K562 (cell line): ENCODE results near the gene ATP1A2. TPM values are rescaled to one million over a fixed set of nuclear protein-coding genes. Genes with fewer than 3 reads are reported as not detected.

Source experiments
- ATAC-seq: fragments of 200-7000 bp; cut with Tn5 transposase; 3 replicates; pipeline ENCODE4 v1.9.1; 2020; ENCODE audit warnings: moderate library complexity
- BruUV-seq: library from RNA; stranded (reverse); fragments of 400-500 nt; replicated peaks from 2 replicates; lab custom pipeline; 2021; lab: Mats Ljungman, UMichigan
- CTCF ChIA-PET: fragments of 300-600 bp; formaldehyde crosslinking; extraction: SDS; loops from one replicate; lab custom pipeline; 2021; ENCODE audit warnings: low intra/inter-chr PET ratio; lab: Yijun Ruan, JAX
- POLR2A ChIA-PET: fragments of 300-600, 350-650 bp; sonication (Branson Sonifier 250); formaldehyde crosslinking; extraction: SDS; loops from one replicate; lab custom pipeline; 2021; ENCODE audit warnings: antibody characterized with exemption, inconsistent platforms; lab: Yijun Ruan, JAX
- DNase-seq, 4 experiments: peaks; one replicate each; pipeline versions ENCODE4 v3.0.0 to v3.0.0-alpha.2; 2011 to 2018; ENCODE audit warnings: low spot score in 3 of 4, mixed read lengths in 3 of 4; ENCODE audit errors: extremely low read depth in 1 of 4
- FAIRE-seq: peaks from 2 replicates; lab custom pipeline; 2011; peaks lifted over from hg19 to GRCh38; lab: Jason Lieb, UNC
- H2AFZ ChIP-seq: 2 replicates; pipeline ENCODE4 v1.6.0; 2011; ENCODE audit warnings: low read depth, low read length, control low read depth, inconsistent platforms
- H3K27ac ChIP-seq: fragments of 200-600 bp; 3 replicates; pipeline ENCODE4 v1.8.0; 2011; ENCODE audit warnings: low read depth, mild to moderate bottlenecking, control low read depth, inconsistent platforms, low read length, moderate library complexity, mixed read lengths; ENCODE audit errors: extremely low read depth
- H3K27me3 ChIP-seq, 2 experiments: fragments of 300-600 bp in 1 of 2; 2 replicates in 1 of 2; 3 replicates in 1 of 2; pipeline versions ENCODE4 v1.6.0 to v1.8.0; 2011; ENCODE audit warnings: inconsistent platforms in 2 of 2, low read length in 2 of 2, mild to moderate bottlenecking in 1 of 2, mixed read lengths in 1 of 2, moderate library complexity in 1 of 2; ENCODE audit not compliant: control insufficient read depth in 2 of 2, insufficient read depth in 2 of 2
- H3K36me3 ChIP-seq: fragments of 300-600 bp; 3 replicates; pipeline ENCODE4 v1.8.0; 2011; ENCODE audit warnings: mild to moderate bottlenecking, low read length, inconsistent platforms; ENCODE audit not compliant: control insufficient read depth, insufficient read depth
- H3K4me1 ChIP-seq, 2 experiments: fragments of 200-600 bp in 1 of 2; replicated peaks in 1 of 2; 2 replicates in 1 of 2; 3 replicates in 1 of 2; pipeline versions ENCODE4 v1.5.1 to v1.8.0; 2011; ENCODE audit warnings: inconsistent platforms in 2 of 2, low read length in 2 of 2, mild to moderate bottlenecking in 1 of 2, mixed read lengths in 1 of 2, moderate library complexity in 1 of 2; ENCODE audit not compliant: control insufficient read depth in 2 of 2, insufficient read depth in 2 of 2
- H3K4me2 ChIP-seq: 2 replicates; pipeline ENCODE4 v1.6.1; 2011; ENCODE audit warnings: low read length, control low read depth, inconsistent platforms, mixed read lengths; ENCODE audit not compliant: insufficient read depth
- H3K4me3 ChIP-seq: fragments of 200-600 bp; sonication (generic), shearing (Covaris generic); 2 replicates; pipeline ENCODE4 v1.5.1; 2016; ENCODE audit warnings: control low read depth, inconsistent platforms
- H3K79me2 ChIP-seq: fragments of 200-600 bp; 3 replicates; pipeline ENCODE4 v1.8.0; 2011; ENCODE audit warnings: low read length, inconsistent platforms; ENCODE audit not compliant: control insufficient read depth, insufficient read depth
- H3K9ac ChIP-seq, 2 experiments: 2 replicates each; pipeline versions ENCODE4 v1.6.0 to v1.6.1; 2011; ENCODE audit warnings: low read depth in 2 of 2, low read length in 2 of 2, control low read depth in 1 of 2, inconsistent platforms in 1 of 2, mild to moderate bottlenecking in 1 of 2, mixed read lengths in 1 of 2; ENCODE audit not compliant: insufficient read depth in 1 of 2
- H3K9me1 ChIP-seq: one replicate; pipeline ENCODE4 v1.6.0; 2011; ENCODE audit warnings: inconsistent platforms, mild to moderate bottlenecking, low read length, moderate library complexity; ENCODE audit not compliant: control insufficient read depth, insufficient read depth
- H3K9me3 ChIP-seq: replicated peaks from 2 replicates; pipeline ENCODE4 v1.5.1; 2011; ENCODE audit warnings: low read depth, low read length, inconsistent platforms; ENCODE audit not compliant: control insufficient read depth, insufficient read depth
- H4K20me1 ChIP-seq: replicated peaks from 2 replicates; pipeline ENCODE4 v1.6.1; 2011; ENCODE audit warnings: low read length, inconsistent platforms, mixed read lengths; ENCODE audit not compliant: control insufficient read depth, insufficient read depth
- ATF1 ChIP-seq, 2 experiments: fragments of 450-650 bp in 1 of 2; IDR thresholded peaks; 2 replicates each; pipeline ENCODE4 v1.6.1; 2016; ENCODE audit warnings: missing compliant biosample characterization in 1 of 2, missing genetic modification characterization in 1 of 2
- CCAR2 ChIP-seq: fragments of 200-400 bp; formaldehyde crosslinking; IDR thresholded peaks from 2 replicates; pipeline ENCODE4 v1.6.1; 2017; ENCODE audit warnings: mild to moderate bottlenecking, low read depth, low read length
- DIDO1 ChIP-seq: fragments of 450-650 bp; IDR thresholded peaks from 2 replicates; pipeline ENCODE4 v1.6.1; 2016; ENCODE audit warnings: low read depth, missing biosample characterization, missing genetic modification characterization
- ELF2 ChIP-seq: fragments of 250-450 bp; sonication (Bioruptor Pico); IDR thresholded peaks from 2 replicates; pipeline ENCODE4 v1.5.0; 2021; ENCODE audit warnings: mild to moderate bottlenecking
- ERF ChIP-seq: fragments of 450-650 bp; formaldehyde crosslinking; IDR thresholded peaks from 2 replicates; pipeline ENCODE4 v1.4.0; 2020; ENCODE audit warnings: mild to moderate bottlenecking, mixed read lengths
- JUND ChIP-seq, 2 experiments: IDR thresholded peaks; 2 replicates in 1 of 2; 3 replicates in 1 of 2; pipeline ENCODE4 v1.6.1; 2011; ENCODE audit warnings: borderline replicate concordance in 2 of 2, low read depth in 2 of 2, low read length in 2 of 2, improper control_type of control experiment in 1 of 2, missing biosample characterization in 1 of 2, missing genetic modification characterization in 1 of 2, missing genetic modification reagents in 1 of 2
- POLR2A ChIP-seq: fragments of 450-650 bp; conservative IDR thresholded peaks from 2 replicates; pipeline ENCODE4 v1.6.1; 2016
- PTTG1 ChIP-seq: fragments of 450-650 bp; IDR thresholded peaks from 2 replicates; pipeline ENCODE4 v1.6.1; 2016; ENCODE audit warnings: low read depth, mild to moderate bottlenecking, missing genetic modification characterization, missing compliant biosample characterization
- SMARCC2 ChIP-seq: fragments of 450-650 bp; IDR thresholded peaks from 2 replicates; pipeline ENCODE4 v1.6.1; 2017; ENCODE audit warnings: antibody characterized with exemption, moderate library complexity, mild to moderate bottlenecking, low read depth
- TFAM ChIP-seq: fragments of 250-450 bp; sonication (Bioruptor Pico); conservative IDR thresholded peaks from 2 replicates; pipeline ENCODE4 v1.5.0; 2021; ENCODE audit warnings: mild to moderate bottlenecking, moderate library complexity
- ZNF224 ChIP-seq: sonication (generic); formaldehyde crosslinking; IDR thresholded peaks from 2 replicates; pipeline ENCODE4 v1.8.0; 2022; ENCODE audit warnings: mild to moderate bottlenecking, missing genetic modification reagents
- ZNF384 ChIP-seq: IDR thresholded peaks from 2 replicates; pipeline ENCODE4 v1.6.1; 2012; ENCODE audit warnings: low read depth, low read length, improper control_type of control experiment
- ZNF551 ChIP-seq: fragments of 250-450 bp; sonication (Bioruptor Pico); IDR thresholded peaks from 2 replicates; pipeline ENCODE4 v1.5.0; 2021; ENCODE audit warnings: mild to moderate bottlenecking, moderate library complexity
- WGBS: fragments of 100-300 bp; shearing (Covaris generic); methylation state at CpG from one replicate; pipeline ENCODE4 v1.1.6; 2016; ENCODE audit warnings: low coverage, mixed read lengths; ENCODE audit not compliant: insufficient coverage; ENCODE audit errors: missing lambda C conversion rate; 5-methylcytosine and 5-hydroxymethylcytosine counted together
- in situ Hi-C: fragments of 300-500 bp; cut with MboI; formaldehyde crosslinking; loops from 4 replicates; pipeline ENCODE4 v1.15.0; 2018; ENCODE audit warnings: inconsistent platforms, mixed read lengths
- intact Hi-C: fragments of 100-400 bp; cut with micrococcal nuclease; formaldehyde crosslinking; loops from 2 replicates; pipeline ENCODE4 v1.14.2; 2022
- polyA plus RNA-seq, 8 experiments: library from polyadenylated mRNA; depleted of rRNA in 4 of 8; stranded (reverse) in 5 of 8; unstranded in 3 of 8; fragments of >200 nt; fragmentation: Nextera tagmentation in 2 of 8; fragmentation: Illumina TruSeq in 1 of 8; extraction: Ambion mirVana in 2 of 8; extraction: Trizol in 1 of 8; gene quantifications; 2 replicates each; pipeline versions ENCODE4 v1.2.1 to v1.2.3, GENCODE V29; 2011 to 2014; ENCODE audit warnings: inconsistent platforms in 1 of 8, missing spikeins in 1 of 8
- total RNA-seq, 7 experiments: library from RNA; depleted of rRNA in 6 of 7; stranded (reverse); fragments of >200 nt in 6 of 7; fragmentation: Illumina TruSeq in 2 of 7; extraction: Trizol in 2 of 7; gene quantifications; 2 replicates each; pipeline versions ENCODE4 v1.2.1 to v1.2.3, GENCODE V29; 2011 to 2021; ENCODE audit warnings: low replicate concordance in 1 of 7
- TF ChIP-seq, protein P1 (sequence below): sonication (generic); formaldehyde crosslinking; IDR thresholded peaks from 2 replicates; pipeline ENCODE4 v1.8.0; 2023; ENCODE audit warnings: mild to moderate bottlenecking, missing genetic modification reagents
- TF ChIP-seq, protein P2 (sequence below): sonication (generic); formaldehyde crosslinking; IDR thresholded peaks from 2 replicates; pipeline ENCODE4 v1.8.0; 2022; ENCODE audit warnings: mild to moderate bottlenecking, missing genetic modification reagents

ATP1A2 gene
- total and polyA plus RNA-seq, 9 of the 15 experiments (the other 6 are each of a cell fraction or from before 2014, with no cell fraction given) = 0.04 to 0.11 (median 0.09) TPM; not detected in 6

DNA sequence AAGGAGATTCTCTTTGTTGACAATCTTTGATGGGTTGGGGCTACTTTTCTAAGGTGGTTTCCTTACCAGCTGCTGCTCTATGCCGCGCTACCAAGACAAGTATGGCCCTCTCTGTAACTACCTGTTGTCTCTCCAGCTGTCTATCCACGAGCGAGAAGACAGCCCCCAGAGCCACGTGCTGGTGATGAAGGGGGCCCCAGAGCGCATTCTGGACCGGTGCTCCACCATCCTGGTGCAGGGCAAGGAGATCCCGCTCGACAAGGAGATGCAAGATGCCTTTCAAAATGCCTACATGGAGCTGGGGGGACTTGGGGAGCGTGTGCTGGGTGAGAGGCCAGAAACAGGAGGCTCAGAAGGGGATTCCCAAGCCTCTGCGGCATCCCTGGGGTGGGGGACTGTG is 14.4 kb downstream of the ATP1A2 start (continued):
- no peak for TF ChIP-seq DIDO1
- TF ChIP-seq ZNF384 = no peak
- TF ChIP-seq ATF1 (CRISPR knock-in tag; IDR thresholded peaks at IDR 0.05) = no peak
- no peak for TF ChIP-seq ATF1 (tag; IDR thresholded peaks at IDR 0.05)
- TF ChIP-seq ZNF224 (CRISPR knock-in tag) = no peak
- TF ChIP-seq, all 486 proteins: peak for 0

DNA sequence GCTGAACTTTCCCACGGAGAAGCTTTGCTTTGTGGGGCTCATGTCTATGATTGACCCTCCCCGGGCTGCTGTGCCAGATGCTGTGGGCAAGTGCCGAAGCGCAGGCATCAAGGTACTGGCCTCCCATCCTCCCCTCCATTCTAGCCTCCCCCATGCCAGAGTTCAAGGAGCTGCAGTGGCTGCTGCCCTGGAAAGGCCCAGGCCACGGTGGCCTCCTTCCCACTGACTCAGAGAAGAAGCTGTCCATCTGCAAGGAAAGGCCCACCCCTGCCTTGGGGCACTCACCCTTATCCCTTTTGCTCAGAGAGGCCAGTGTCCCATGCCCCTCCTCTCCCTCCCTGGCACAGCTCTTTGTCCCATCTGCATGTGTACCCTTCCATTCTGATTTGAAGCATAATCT is 14.9 kb downstream of the ATP1A2 start:
- no peaks in the 10 kb centered on the region for H3K9me3 ChIP-seq
- ATAC-seq (no peak), DNase-seq (no peak), FAIRE-seq (no peak)
- no peak overlapping the region for H2AFZ ChIP-seq
- H3K4me1 ChIP-seq = no peaks in the 10 kb centered on the region; a peak in 1 of 5 replicates
- no peaks in the 10 kb centered on the region; the same call in 1 of the 2 replicates for H4K20me1 ChIP-seq
- no peaks in the 10 kb centered on the region for H3K36me3 ChIP-seq
- H3K27me3 ChIP-seq = peaks cover 26 to 70% of the 10 kb centered on the region in 2 experiments; a peak in 4 of 5 replicates
- no peaks in the 10 kb centered on the region for H3K79me2 ChIP-seq
- H3K27ac ChIP-seq = no peak overlapping the region
- 0% methylated on average over 5 of the region's 5 CpGs for WGBS
- H3K4me3 ChIP-seq = no peak overlapping the region
- no peak overlapping the region for H3K4me2 ChIP-seq
- in situ Hi-C loops (no loop called here), intact Hi-C loops (no loop called here)
- no TSS peak for BruUV-seq
- no peaks in the 10 kb centered on the region for H3K9me1 ChIP-seq
- POLR2A ChIA-PET = no interaction called here
- CTCF ChIA-PET = no interaction called here
- no peak overlapping the region for H3K9ac ChIP-seq
- TF ChIP-seq, protein P1, sequence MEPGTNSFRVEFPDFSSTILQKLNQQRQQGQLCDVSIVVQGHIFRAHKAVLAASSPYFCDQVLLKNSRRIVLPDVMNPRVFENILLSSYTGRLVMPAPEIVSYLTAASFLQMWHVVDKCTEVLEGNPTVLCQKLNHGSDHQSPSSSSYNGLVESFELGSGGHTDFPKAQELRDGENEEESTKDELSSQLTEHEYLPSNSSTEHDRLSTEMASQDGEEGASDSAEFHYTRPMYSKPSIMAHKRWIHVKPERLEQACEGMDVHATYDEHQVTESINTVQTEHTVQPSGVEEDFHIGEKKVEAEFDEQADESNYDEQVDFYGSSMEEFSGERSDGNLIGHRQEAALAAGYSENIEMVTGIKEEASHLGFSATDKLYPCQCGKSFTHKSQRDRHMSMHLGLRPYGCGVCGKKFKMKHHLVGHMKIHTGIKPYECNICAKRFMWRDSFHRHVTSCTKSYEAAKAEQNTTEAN (CRISPR knock-in tag) = no peak
- TF ChIP-seq ZNF551 (CRISPR knock-in tag) (no peak), ELF2 (no peak), ERF (CRISPR knock-in tag) (no peak), SMARCC2 (no peak), TFAM (CRISPR knock-in tag) (no peak), JUND (IDR thresholded peaks at IDR 0.05; ENCODE audit: borderline replicate concordance, low read depth, low read length) (no peak), JUND (tag; IDR thresholded peaks at IDR 0.05; ENCODE audit: borderline replicate concordance, low read depth, low read length) (no peak), POLR2A (no peak), PTTG1 (no peak), CCAR2 (no peak)
- TF ChIP-seq, protein P2, sequence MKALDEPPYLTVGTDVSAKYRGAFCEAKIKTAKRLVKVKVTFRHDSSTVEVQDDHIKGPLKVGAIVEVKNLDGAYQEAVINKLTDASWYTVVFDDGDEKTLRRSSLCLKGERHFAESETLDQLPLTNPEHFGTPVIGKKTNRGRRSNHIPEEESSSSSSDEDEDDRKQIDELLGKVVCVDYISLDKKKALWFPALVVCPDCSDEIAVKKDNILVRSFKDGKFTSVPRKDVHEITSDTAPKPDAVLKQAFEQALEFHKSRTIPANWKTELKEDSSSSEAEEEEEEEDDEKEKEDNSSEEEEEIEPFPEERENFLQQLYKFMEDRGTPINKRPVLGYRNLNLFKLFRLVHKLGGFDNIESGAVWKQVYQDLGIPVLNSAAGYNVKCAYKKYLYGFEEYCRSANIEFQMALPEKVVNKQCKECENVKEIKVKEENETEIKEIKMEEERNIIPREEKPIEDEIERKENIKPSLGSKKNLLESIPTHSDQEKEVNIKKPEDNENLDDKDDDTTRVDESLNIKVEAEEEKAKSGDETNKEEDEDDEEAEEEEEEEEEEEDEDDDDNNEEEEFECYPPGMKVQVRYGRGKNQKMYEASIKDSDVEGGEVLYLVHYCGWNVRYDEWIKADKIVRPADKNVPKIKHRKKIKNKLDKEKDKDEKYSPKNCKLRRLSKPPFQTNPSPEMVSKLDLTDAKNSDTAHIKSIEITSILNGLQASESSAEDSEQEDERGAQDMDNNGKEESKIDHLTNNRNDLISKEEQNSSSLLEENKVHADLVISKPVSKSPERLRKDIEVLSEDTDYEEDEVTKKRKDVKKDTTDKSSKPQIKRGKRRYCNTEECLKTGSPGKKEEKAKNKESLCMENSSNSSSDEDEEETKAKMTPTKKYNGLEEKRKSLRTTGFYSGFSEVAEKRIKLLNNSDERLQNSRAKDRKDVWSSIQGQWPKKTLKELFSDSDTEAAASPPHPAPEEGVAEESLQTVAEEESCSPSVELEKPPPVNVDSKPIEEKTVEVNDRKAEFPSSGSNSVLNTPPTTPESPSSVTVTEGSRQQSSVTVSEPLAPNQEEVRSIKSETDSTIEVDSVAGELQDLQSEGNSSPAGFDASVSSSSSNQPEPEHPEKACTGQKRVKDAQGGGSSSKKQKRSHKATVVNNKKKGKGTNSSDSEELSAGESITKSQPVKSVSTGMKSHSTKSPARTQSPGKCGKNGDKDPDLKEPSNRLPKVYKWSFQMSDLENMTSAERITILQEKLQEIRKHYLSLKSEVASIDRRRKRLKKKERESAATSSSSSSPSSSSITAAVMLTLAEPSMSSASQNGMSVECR (CRISPR knock-in tag) = no peak
